GM19372 (cell line): Measurements from ENCODE around the gene PTPRQ.

Experiments used
- ATAC-seq: cut with Tn5 transposase; IDR thresholded peaks from one replicate; pipeline ENCODE4 v1.9.1; 2021; ENCODE audit warnings: mild to moderate bottlenecking, low read depth, moderate library complexity; ENCODE audit not compliant: unreplicated experiment

The PTPRQ gene, protein sequence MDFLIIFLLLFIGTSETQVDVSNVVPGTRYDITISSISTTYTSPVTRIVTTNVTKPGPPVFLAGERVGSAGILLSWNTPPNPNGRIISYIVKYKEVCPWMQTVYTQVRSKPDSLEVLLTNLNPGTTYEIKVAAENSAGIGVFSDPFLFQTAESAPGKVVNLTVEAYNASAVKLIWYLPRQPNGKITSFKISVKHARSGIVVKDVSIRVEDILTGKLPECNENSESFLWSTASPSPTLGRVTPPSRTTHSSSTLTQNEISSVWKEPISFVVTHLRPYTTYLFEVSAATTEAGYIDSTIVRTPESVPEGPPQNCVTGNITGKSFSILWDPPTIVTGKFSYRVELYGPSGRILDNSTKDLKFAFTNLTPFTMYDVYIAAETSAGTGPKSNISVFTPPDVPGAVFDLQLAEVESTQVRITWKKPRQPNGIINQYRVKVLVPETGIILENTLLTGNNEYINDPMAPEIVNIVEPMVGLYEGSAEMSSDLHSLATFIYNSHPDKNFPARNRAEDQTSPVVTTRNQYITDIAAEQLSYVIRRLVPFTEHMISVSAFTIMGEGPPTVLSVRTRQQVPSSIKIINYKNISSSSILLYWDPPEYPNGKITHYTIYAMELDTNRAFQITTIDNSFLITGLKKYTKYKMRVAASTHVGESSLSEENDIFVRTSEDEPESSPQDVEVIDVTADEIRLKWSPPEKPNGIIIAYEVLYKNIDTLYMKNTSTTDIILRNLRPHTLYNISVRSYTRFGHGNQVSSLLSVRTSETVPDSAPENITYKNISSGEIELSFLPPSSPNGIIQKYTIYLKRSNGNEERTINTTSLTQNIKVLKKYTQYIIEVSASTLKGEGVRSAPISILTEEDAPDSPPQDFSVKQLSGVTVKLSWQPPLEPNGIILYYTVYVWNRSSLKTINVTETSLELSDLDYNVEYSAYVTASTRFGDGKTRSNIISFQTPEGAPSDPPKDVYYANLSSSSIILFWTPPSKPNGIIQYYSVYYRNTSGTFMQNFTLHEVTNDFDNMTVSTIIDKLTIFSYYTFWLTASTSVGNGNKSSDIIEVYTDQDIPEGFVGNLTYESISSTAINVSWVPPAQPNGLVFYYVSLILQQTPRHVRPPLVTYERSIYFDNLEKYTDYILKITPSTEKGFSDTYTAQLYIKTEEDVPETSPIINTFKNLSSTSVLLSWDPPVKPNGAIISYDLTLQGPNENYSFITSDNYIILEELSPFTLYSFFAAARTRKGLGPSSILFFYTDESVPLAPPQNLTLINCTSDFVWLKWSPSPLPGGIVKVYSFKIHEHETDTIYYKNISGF (N-terminal part only)

DNA sequence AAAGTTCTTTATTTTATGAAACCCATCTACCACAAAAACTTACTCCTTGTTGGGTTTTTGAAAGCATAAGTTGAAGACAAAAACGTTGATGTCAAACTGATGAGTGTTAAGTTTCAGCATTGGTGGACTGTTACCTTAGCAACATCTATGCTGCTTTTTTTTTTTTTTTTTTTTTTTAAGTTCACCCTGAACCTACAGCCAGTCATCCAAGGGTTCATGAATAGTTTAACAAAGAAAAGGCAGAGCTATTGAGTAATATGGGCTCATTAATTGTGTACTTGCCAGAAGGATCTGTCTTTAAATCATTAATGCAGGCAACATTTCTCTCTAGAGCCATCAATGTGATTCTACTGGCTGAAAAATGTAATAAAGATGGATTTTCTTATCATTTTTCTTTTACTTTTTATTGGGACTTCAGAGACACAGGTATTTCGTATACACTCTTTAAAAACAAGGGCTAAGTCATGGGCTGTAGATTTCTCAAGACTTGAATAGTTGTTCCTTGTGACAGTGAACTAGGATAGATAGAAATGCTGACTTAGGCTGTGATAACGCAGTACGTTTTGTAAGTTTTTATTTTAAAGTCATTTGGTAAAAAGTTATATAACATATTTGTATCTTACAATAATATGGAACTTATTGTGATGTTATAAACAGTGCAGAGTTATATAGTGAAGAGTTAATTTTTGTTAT, at the start of gene PTPRQ:
Gene PTPRQ, plus strand, starts transcription at position 262 of the 693 bp plus-strand sequence. Its CDS starts 111 bp downstream, at position 373.
- ATAC-seq: no peak

DNA sequence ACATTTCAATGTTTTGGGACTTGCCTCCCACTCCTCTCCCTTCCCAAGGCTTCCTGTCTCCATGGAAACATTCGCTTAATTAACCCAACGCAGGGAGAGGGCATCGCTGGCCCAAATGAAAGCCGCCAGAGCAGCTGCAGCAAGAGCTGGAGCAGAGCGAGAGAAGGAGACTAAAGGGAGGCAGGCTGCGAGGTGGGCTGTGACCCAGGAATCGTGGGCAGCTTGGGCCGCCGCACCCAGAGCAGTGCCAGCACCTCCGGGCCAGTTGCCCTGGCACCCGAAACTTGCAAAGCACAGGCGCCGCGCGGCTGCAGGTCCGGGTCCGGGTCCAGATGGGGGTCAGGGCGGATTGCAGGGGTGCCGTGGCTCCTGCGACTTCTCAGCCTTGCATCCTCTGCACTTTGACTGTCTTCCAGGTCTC, 43.5 kb upstream of the PTPRQ start:
- no peak for ATAC-seq

DNA sequence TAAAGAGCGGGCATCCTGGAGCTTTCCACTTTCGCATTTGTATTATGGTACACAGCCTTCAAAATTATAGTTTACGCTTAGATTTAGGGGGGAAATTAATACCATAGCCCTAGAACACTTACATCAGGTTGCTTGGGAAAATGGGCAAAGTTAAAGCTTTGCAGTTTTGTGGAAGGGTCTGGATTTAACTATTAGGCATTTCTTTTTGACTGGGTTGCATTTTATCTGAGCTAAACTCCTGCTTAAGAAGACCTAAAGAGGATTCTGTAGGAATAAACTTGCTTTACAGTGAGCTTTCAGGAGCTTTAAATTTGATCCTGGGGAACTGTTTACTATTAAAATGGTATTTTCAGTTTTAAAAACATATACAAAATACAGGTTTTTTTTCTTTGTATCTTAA, 42.8 kb upstream of the PTPRQ start:
- no peak for ATAC-seq

DNA sequence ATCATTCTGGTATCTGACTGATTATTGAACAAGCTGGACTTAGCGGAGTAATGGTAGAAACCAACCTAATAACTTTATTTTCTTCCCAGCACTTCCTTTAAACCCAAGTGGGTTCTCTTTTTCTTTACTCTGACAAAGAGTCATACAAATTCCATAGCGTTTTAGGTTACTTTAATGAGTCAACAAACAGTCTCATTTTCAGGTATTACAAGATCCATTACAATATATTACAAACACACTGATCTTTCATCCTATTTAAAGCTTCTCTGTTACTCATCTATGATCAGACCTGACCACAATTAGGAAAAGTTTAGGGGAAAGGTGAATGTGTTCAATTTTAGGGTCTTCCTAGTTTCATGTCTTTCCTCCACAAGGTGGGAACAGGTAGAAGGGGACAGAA, 39.4 kb upstream of the PTPRQ start:
- ATAC-seq: no peak

DNA sequence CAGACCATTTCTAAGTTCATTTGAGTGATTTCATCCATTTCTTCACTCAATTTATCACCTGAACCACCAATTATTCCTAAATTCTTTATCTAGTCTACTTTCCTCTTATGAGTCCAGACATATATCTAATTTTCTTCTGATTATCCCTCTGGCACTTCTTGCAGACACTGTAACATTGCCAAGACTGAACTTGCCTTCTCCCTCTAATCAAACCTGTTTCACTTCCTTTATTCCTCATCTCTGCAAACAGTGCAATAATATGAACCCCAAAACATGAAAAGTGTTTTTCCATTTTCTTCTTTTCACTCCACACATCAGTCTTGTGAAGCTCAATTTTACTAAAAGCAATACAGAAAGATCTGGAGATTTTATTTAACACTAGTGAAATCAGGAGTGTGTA, 37.8 kb upstream of the PTPRQ start:
- ATAC-seq: no peak

DNA sequence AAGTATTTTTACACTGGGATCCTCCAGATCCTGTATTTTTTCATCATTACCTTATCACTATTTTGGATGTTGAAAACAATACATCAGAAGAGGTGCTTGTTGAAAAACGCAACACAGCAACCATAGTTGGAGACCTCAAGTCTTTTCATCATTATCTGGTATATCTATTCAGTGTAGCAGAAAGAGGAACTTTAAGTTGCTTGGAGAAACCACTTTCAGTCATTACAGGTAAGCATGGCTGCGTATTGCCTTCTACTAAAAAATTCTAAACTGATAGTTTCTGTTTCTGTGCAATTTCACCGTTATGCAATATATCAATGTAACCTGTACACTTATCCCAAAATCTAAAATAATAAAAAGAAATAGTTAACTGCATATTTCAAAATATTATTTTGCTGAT, 32.2 kb upstream of the PTPRQ start:
- ATAC-seq: no peak

DNA sequence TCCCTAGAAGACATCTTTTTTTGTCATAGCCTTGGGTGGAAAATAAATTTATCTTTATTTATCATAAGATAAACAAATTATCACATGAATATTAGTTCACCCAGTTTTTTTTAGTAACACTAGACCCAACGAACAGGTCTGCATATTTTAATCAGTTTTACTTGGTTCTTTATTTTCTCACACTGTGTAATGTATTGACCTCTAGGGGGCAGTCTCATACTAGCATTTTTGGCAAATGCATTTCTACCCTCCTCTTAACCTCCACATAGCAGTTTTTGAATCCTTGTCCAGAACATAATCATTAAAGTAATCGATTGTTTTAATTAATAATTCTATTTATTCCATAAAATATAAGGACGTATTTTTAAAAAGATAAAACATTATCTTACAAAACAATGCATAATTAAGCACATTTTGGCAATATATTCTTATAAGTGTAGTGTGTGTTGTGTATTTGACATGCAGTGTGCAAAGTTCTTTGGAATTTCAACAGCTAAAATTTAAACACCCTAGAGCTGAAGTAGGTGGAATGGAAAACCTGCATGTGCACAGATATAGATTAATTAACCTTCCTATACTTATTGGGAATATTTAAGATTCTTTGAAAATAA, 31.6 kb upstream of the PTPRQ start:
- ATAC-seq: peak; percentile 84

DNA sequence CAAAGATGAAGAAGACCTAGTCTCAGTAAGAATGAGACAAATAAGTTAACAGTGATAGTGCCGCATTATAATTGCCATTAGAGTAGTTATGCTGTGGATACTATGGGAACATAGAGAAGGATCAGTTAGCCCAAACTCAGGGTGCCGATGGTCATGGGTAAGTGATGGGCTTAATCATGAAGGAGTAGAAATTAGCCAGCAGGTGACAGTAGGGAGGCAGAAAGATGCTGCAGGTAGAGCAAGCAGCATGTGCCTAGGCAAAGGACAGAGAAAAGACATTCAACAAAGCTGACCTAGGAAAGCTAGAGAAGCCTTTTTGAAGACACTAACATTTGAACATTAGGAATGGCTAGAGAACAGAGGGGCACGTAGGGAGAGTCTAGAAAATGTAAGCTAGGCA, 30.6 kb upstream of the PTPRQ start:
- ATAC-seq: no peak

DNA sequence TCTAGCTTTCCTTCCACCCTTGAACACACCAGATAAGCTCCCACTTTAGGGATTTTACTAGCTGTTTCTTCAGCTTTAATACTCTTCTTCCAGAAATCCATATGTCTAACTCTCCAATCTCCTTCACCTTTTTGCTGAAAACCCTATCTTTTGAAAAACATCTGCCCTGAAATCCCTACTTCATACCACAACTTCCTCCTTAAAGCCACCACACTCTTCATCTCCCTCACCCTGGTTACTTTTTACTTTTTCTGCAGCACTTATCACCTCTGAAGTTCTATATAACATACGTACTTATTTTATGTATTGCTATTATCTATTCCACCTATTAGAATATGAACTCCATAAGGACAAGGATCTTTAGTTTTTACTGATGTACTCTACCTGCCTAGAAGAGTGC, 28.6 kb upstream of the PTPRQ start:
- ATAC-seq: no peak

DNA sequence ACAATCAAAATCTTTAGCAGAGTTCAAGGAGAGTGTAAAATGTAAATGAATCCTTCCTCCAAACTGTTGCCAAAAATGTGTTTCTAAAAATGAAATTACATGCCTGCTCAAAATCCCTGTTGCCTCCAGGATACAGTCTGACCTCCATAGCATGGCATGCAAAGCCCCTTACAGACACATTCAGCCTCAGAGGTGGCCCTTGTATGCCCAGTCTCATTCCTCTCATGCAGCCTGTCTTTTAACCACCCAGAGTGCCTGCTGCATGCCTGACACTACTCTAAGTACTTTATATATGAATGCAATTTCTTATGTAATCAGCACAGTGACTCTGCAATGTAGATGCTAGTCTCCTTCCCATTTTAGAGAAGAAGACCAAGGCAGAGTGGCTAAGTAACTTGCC, 24.4 kb upstream of the PTPRQ start:
- ATAC-seq: no peak

DNA sequence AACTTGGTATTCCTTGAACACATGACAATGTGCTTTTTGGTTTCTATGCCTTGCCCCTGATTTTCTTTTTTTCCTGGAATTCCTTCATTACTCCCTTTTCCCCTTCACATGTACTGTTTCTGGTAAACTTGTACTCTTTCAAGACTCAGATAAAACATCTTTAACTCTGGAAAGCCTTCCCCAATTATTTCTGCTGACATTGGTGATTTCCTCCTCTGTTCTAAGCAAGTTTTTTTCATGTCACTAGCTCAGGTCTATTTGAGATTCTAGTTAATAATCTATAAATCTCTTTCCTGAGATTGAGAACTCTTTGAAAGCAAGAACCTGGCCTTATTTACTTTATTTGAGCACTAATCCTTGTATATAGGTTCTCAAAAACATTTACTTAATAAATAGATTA, 24.0 kb upstream of the PTPRQ start:
- no peak for ATAC-seq

DNA sequence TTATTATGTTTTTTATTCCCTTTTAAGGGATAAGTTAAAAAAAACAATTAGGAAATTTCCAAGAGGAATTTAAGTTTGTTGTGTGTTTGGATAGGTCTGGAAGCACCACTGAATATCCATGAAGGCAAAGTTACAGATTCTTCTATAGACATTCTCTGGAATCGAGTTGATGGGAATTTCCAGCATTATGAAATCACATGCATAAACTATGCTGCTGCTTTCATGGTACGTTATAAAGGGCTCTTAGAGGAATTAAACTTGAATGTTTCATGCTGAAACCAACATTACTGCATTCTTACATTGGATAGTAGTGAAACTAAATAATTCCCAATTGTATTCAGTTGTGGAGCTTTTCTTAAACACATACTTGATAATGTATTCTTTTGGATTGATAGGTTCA, 21.5 kb upstream of the PTPRQ start:
- ATAC-seq: no peak

DNA sequence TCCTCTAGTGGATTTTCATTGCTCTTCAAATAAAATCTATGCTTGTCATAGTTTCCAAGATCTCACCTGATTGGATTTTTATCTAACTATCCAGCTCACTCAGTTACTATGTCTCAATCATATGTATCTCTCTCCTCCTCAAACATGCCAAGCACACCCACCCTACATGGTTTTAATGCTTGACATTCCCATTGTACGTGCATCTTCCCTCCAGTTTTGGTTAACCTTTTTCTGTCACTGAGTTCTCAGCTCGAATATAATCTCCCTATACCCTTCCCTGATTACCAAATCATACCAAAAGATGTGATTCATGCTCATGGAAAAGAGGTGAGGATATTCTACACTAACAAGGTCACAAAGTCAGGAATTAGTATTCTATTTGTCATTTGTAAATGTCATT, 12.0 kb upstream of the PTPRQ start:
- no peak for ATAC-seq

DNA sequence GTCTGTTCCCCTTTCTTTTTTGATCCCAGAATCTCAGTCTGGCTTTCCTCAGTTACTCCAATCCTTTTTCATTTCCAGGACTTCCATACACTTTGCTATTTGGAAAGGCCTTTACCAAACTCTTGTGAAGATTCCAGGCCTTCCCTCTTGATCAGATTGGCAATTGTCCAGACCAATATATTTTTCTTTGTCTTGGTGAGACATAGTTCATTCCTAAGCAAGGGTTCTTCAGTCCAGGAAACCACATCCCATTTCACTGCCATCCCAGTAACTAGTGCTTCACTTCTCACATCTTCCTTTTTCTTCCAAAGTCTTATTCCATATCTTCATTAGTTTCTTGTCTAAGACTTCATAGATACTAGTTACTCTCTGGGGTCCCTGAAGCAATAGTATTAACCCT, 2.1 kb upstream of the PTPRQ start:
- no peak for ATAC-seq

DNA sequence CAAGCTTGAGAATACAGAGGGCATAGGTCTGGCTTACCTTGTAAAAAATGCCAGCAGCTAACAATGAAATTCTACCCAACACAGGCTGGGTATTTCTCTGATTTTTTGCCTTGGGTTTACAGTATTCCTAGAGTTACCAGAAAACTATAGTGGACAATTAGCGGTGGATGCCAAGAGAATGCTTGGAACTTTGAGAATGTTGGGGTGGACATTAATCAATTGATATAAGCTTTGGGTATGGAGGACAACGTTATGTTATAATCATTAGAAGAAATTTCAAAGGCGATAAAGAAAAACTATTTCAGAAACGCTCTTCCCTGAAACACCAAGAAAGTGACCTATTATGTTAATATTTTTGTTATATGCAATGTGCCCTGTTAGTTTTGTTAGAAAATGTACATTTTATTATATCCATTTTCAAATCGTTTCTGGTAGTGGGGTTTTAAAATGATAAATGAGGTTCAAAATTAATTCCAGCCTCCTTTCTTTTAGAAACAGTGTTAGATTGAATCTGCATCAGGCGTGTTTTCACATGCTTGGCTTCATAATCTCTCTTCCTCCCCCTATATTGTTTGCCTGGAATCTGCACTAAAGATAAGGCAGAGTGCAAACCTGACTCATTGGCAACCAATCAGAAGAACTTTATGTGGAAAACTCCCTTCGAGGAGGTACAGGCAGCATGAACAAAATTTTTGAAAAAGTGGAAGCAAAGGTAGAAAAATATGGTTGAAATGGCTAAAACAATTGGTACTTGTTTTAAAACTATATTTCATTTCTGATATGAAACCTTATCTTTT, 1.4 kb upstream of the PTPRQ start:
- ATAC-seq: no peak

DNA sequence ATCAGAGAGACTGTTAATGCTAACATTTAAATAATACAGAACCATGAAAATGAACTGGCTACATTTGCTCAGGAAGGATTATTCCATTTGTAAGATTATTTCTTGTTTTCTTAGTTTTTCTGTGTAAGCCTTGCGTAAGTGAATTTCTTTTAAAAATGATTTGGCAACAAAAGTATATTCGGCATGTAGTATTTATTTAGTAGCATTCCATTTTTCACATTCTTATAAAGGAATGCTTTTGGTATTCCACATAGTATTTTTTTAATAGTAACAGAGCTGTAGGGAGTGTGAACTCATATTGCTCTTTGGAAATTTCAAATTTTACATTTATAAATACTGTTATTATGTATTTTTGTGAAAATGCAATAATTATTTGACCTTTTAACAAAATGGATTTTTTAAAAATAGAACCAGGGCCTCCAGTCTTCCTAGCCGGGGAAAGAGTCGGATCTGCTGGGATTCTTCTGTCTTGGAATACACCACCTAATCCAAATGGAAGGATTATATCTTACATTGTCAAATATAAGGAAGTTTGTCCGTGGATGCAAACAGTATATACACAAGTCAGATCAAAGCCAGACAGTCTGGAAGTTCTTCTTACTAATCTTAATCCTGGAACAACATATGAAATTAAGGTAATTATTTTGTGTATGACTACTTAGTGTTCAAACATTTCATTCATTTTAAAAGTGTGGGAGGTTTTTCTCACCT, 1.2 kb downstream of the PTPRQ start:
- no peak for ATAC-seq

DNA sequence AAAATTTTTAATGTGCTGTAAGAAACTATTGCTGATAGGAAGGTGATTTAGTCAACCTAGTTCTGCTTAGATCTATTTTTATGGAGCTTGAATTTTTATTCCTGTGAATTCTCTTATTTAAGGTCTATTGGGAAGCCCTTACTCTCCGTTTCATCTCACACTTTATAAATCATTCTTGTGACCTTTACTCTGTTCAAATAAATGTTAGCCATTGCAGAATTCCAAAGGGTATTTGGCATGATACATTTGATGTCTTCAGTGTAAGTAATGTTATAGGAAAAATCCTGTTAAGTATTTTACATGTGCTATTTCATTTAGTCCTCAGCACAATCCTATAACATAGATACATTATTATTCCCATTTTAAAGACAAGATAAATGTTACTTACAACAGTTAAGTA, 12.5 kb downstream of the PTPRQ start:
- ATAC-seq: no peak

DNA sequence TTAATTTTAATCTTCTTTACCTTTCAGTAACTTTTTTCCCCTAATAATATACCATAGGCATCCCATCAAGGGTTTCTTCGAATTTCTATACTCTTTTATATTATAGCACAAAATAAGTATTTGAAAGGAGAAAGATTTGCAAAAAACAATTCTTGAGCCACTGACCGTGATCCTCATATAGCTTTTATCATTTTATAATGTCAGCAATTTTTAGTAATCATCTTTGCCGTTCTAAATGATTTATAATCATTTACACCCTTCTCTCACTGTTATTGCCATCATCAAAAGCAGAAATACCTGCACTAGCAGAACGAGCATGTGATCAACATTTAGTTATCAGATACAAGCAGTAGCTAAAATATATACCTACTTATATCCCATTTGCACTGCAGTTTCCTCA, 16.9 kb downstream of the PTPRQ start:
- no peak for ATAC-seq
